ENCODE data around the gene SEPTIN8. TPM values are rescaled to one million over a fixed set of nuclear protein-coding genes. Genes with fewer than 3 reads are reported as not detected.

Gene SEPTIN8
- total RNA-seq, 1 donor from 2014 or later, result 26.9 TPM

- H3K4me1 Mint-ChIP-seq (ENCODE audit: low read depth, unreplicated experiment), result peaks cover 3% of the 10 kb centered on the region
- H3K9me3 Mint-ChIP-seq (ENCODE audit: unreplicated experiment), result peaks cover 6% of the 10 kb centered on the region
- peaks cover 12% of the 10 kb centered on the region for H3K27me3 Mint-ChIP-seq (ENCODE audit: unreplicated experiment)
- no peak for DNase-seq
- no peak overlapping the region for H3K27ac Mint-ChIP-seq (ENCODE audit: unreplicated experiment)
- TF ChIP-seq CTCF (IDR thresholded peaks at IDR 0.05; ENCODE audit: partially characterized antibody, unreplicated experiment), result no peak
- peaks cover 4% of the 10 kb centered on the region for H3K36me3 Mint-ChIP-seq (ENCODE audit: unreplicated experiment)
- no peak overlapping the region for H3K4me3 Mint-ChIP-seq (ENCODE audit: unreplicated experiment)
Observed at GRCh38 chr5:132750471-132751230, 26.4 kb downstream of the SEPTIN8 start.

GRCh38 chr5:132749506-132749905 is 27.5 kb downstream of the SEPTIN8 start:
- Mint-ChIP-seq H3K27ac (ENCODE audit: unreplicated experiment) (no peak overlapping the region), H3K4me1 (ENCODE audit: low read depth, unreplicated experiment) (peaks cover 3% of the 10 kb centered on the region), H3K27me3 (ENCODE audit: unreplicated experiment) (peaks cover 10% of the 10 kb centered on the region), H3K36me3 (ENCODE audit: unreplicated experiment) (peaks cover 4% of the 10 kb centered on the region), H3K9me3 (ENCODE audit: unreplicated experiment) (peaks cover 5% of the 10 kb centered on the region), H3K4me3 (ENCODE audit: unreplicated experiment) (no peak overlapping the region)
- TF ChIP-seq CTCF (IDR thresholded peaks at IDR 0.05; ENCODE audit: partially characterized antibody, unreplicated experiment), result no peak
- no peak for DNase-seq

DNA sequence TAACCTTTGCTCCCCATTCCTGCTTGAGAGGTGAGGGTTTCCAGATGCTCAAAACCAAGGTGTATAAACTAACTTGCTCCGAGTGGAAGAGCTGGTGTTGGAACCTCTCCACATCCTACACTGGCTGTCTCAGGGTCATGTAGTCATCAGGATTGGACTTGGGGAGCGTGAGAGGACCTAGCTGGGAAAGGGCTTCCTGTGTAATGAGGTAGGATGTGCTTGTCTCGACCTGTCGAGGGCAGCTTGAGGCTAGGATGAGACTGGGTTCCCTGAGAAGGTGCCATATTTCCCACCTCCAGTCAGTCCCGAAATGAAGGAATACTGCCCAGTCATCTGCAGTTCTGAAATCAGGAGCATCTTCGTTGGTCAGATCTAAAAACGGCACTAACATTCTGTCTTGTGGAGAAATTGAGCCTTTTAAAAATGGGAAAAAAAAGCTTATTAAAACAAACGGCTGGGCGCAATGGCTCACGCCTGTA is 28.5 kb downstream of the SEPTIN8 start:
- DNase-seq, result no peak
- Mint-ChIP-seq H3K4me1 (ENCODE audit: low read depth, unreplicated experiment) (peaks cover 3% of the 10 kb centered on the region), H3K9me3 (ENCODE audit: unreplicated experiment) (peaks cover 5% of the 10 kb centered on the region), H3K27me3 (ENCODE audit: unreplicated experiment) (peaks cover 10% of the 10 kb centered on the region), H3K4me3 (ENCODE audit: unreplicated experiment) (no peak overlapping the region), H3K27ac (ENCODE audit: unreplicated experiment) (no peak overlapping the region), H3K36me3 (ENCODE audit: unreplicated experiment) (peaks cover 4% of the 10 kb centered on the region)
- no peak for TF ChIP-seq CTCF (IDR thresholded peaks at IDR 0.05; ENCODE audit: partially characterized antibody, unreplicated experiment)

GRCh38 chr5:132747616-132748440 is 29.2 kb downstream of the SEPTIN8 start:
- no peak for TF ChIP-seq CTCF (IDR thresholded peaks at IDR 0.05; ENCODE audit: partially characterized antibody, unreplicated experiment)
- Mint-ChIP-seq H3K4me3 (ENCODE audit: unreplicated experiment) (no peak overlapping the region), H3K9me3 (ENCODE audit: unreplicated experiment) (peaks cover 5% of the 10 kb centered on the region), H3K36me3 (ENCODE audit: unreplicated experiment) (peaks cover 4% of the 10 kb centered on the region), H3K4me1 (ENCODE audit: low read depth, unreplicated experiment) (peaks cover 3% of the 10 kb centered on the region), H3K27ac (ENCODE audit: unreplicated experiment) (no peak overlapping the region), H3K27me3 (ENCODE audit: unreplicated experiment) (peaks cover 10% of the 10 kb centered on the region)
- DNase-seq, result peak; percentile 31

All from glutamatergic neuron (in vitro differentiated cells).